HCT116 (cell line): ENCODE results near the gene TPM2. TPM values are rescaled to one million over a fixed set of nuclear protein-coding genes. Genes with fewer than 3 reads are reported as not detected.

ENCODE experiments used
- ATAC-seq: fragments of 200-7000 bp; cut with Tn5 transposase; 2 replicates; pipeline ENCODE4 v1.9.1; 2020; ENCODE audit warnings: mild to moderate bottlenecking, moderate library complexity
- BruUV-seq: library from RNA; stranded (reverse); fragments of 400-500 nt; replicated peaks from 2 replicates; lab custom pipeline; 2021; lab: Mats Ljungman, UMichigan
- CTCF ChIA-PET: fragments of 300-600 bp; sonication (Branson Sonifier 250); formaldehyde crosslinking; loops from one replicate; lab custom pipeline; 2021; ENCODE audit warnings: antibody characterized with exemption; lab: Charles Lee
- POLR2A ChIA-PET: fragments of 300-600, 350-600 bp; sonication (Branson Sonifier 250); formaldehyde crosslinking; loops from one replicate; lab custom pipeline; 2021; ENCODE audit warnings: antibody characterized with exemption; lab: Charles Lee
- RAD21 ChIA-PET, 2 experiments: fragments of 300-600 bp; sonication (Branson Sonifier 250); formaldehyde crosslinking; loops; one replicate each; lab custom pipeline; 2023; ENCODE audit warnings: low total read pairs in 2 of 2; ENCODE audit not compliant: uncharacterized antibody in 2 of 2, unreplicated experiment in 2 of 2, low non-redundant PET in 1 of 2; lab: Charles Lee
- DNase-seq: peaks from one replicate; pipeline ENCODE4 v3.0.0-alpha.2; 2010; ENCODE audit warnings: low read depth, low spot score
- H2AFZ ChIP-seq: fragments of 200-600 bp; shearing (Covaris generic), sonication (generic); 2 replicates; pipeline ENCODE4 v1.6.1; 2017; ENCODE audit warnings: low read depth, mixed run types, mixed read lengths, antibody characterized with exemption, low read length; ENCODE audit not compliant: poor library complexity, severe bottlenecking
- H3K27ac ChIP-seq: 2 replicates; pipeline ENCODE4 v1.5.1; 2012; ENCODE audit warnings: low read depth, low read length
- H3K27me3 ChIP-seq: fragments of 200-600 bp; sonication (generic); 2 replicates; pipeline ENCODE4 v1.6.1; 2016; ENCODE audit warnings: mixed run types, low read length, mixed read lengths; ENCODE audit not compliant: insufficient read depth
- H3K36me3 ChIP-seq, 2 experiments: fragments of 200-500 bp in 1 of 2; fragments of 200-600 bp in 1 of 2; sonication (Bioruptor generic) in 1 of 2; sonication (generic) in 1 of 2; 2 replicates each; pipeline versions ENCODE4 v1.5.1 to v1.6.1; 2014 to 2016; ENCODE audit warnings: low read length in 2 of 2, inconsistent platforms in 1 of 2, mixed read lengths in 1 of 2, mixed run types in 1 of 2; ENCODE audit not compliant: insufficient read depth in 2 of 2, control insufficient read depth in 1 of 2
- H3K4me1 ChIP-seq, 2 experiments: fragments of 200-600 bp in 1 of 2; sonication (generic) in 1 of 2; 2 replicates each; pipeline versions ENCODE4 v1.5.1 to v1.6.1; 2012 to 2017; ENCODE audit warnings: low read length in 2 of 2, inconsistent platforms in 1 of 2, mild to moderate bottlenecking in 1 of 2, mixed read lengths in 1 of 2, mixed run types in 1 of 2, moderate library complexity in 1 of 2; ENCODE audit not compliant: insufficient read depth in 2 of 2, control insufficient read depth in 1 of 2
- H3K4me2 ChIP-seq: fragments of 200-600 bp; sonication (generic); 2 replicates; pipeline ENCODE4 v1.6.1; 2017; ENCODE audit warnings: mixed run types, low read length, mixed read lengths
- H3K4me3 ChIP-seq, 2 experiments: fragments of 200-600 bp in 1 of 2; sonication (generic) in 1 of 2; replicated peaks in 1 of 2; 2 replicates each; pipeline ENCODE4 v1.5.1; 2011 to 2016; ENCODE audit warnings: low read length in 2 of 2, control low read depth in 1 of 2, low read depth in 1 of 2, mild to moderate bottlenecking in 1 of 2, mixed read lengths in 1 of 2, mixed run types in 1 of 2
- H3K79me2 ChIP-seq: fragments of 200-600 bp; sonication (generic); 2 replicates; pipeline ENCODE4 v1.6.1; 2017; ENCODE audit warnings: mild to moderate bottlenecking, mixed run types, low read length, moderate library complexity, mixed read lengths; ENCODE audit not compliant: insufficient read depth
- H3K9ac ChIP-seq: fragments of 200-600 bp; sonication (generic); 2 replicates; pipeline ENCODE4 v1.6.1; 2016; ENCODE audit warnings: low read length, mixed read lengths
- H3K9me2 ChIP-seq: fragments of 200-600 bp; sonication (generic), shearing (Covaris generic); 2 replicates; pipeline ENCODE4 v1.6.1; 2017; ENCODE audit warnings: mixed run types, mild to moderate bottlenecking, moderate library complexity; ENCODE audit not compliant: insufficient read depth
- H3K9me3 ChIP-seq, 2 experiments: fragments of 200-500 bp in 1 of 2; fragments of 200-600 bp in 1 of 2; sonication (Bioruptor generic) in 1 of 2; sonication (generic) in 1 of 2; 2 replicates each; pipeline ENCODE4 v1.6.1; 2014 to 2017; ENCODE audit warnings: low read length in 2 of 2, mixed read lengths in 2 of 2, inconsistent platforms in 1 of 2, low read depth in 1 of 2, mild to moderate bottlenecking in 1 of 2, mixed run types in 1 of 2, moderate library complexity in 1 of 2; ENCODE audit not compliant: control insufficient read depth in 1 of 2, insufficient read depth in 1 of 2
- H4K20me1 ChIP-seq: fragments of 200-600 bp; sonication (generic), shearing (Covaris generic); 2 replicates; pipeline ENCODE4 v1.6.1; 2017; ENCODE audit warnings: mixed run types, mild to moderate bottlenecking, moderate library complexity; ENCODE audit not compliant: insufficient read depth
- CEBPB ChIP-seq: IDR thresholded peaks from 2 replicates; pipeline ENCODE4 v1.6.1; 2012; ENCODE audit warnings: low read depth
- EGR1 ChIP-seq: IDR thresholded peaks from 2 replicates; pipeline ENCODE4 v1.6.1; 2012; ENCODE audit warnings: low read depth
- EZH2 ChIP-seq: fragments of 200-600 bp; sonication (generic); IDR thresholded peaks from 2 replicates; pipeline ENCODE4 v1.6.1; 2017; ENCODE audit warnings: antibody characterized with exemption, mixed run types
- EZH2phosphoT487 ChIP-seq: fragments of 200-600 bp; IDR thresholded peaks from 2 replicates; pipeline ENCODE4 v1.6.1; 2018; ENCODE audit warnings: antibody characterized with exemption, borderline replicate concordance
- RAD21 ChIP-seq: IDR thresholded peaks from 2 replicates; pipeline ENCODE4 v1.6.1; 2012; ENCODE audit warnings: low read depth, mild to moderate bottlenecking
- SIN3A ChIP-seq: IDR thresholded peaks from 2 replicates; pipeline ENCODE4 v1.6.1; 2012; ENCODE audit warnings: low read depth
- SP1 ChIP-seq: IDR thresholded peaks from 2 replicates; pipeline ENCODE4 v1.6.1; 2012; ENCODE audit warnings: low read depth
- TCF7L2 ChIP-seq: IDR thresholded peaks from 2 replicates; pipeline ENCODE4 v1.7.0; 2011; ENCODE audit warnings: borderline replicate concordance, inconsistent platforms; ENCODE audit not compliant: insufficient read depth, insufficient read length; ENCODE audit errors: extremely low read depth
- intact Hi-C: fragments of 100-400 bp; cut with micrococcal nuclease; formaldehyde crosslinking; loops from 2 replicates; pipeline ENCODE4 v1.10.0; 2022
- total RNA-seq: library from RNA; stranded (reverse); gene quantifications from one replicate; pipeline ENCODE4 v1.2.1, GENCODE V29; 2021; ENCODE audit not compliant: unreplicated experiment
- TF ChIP-seq, protein P1 (sequence below): IDR thresholded peaks from 2 replicates; pipeline ENCODE4 v1.6.1; 2012
- TF ChIP-seq, protein P2 (sequence below), 3 experiments: fragments of 200-600 bp in 1 of 3; sonication (generic) in 1 of 3; IDR thresholded peaks in 2 of 3; conservative IDR thresholded peaks in 1 of 3; 2 replicates each; pipeline ENCODE4 v1.5.1; 2012 to 2017; ENCODE audit warnings: low read depth in 2 of 3, low read length in 2 of 3, antibody characterized with exemption in 1 of 3, borderline replicate concordance in 1 of 3, control low read depth in 1 of 3, mild to moderate bottlenecking in 1 of 3, mixed read lengths in 1 of 3, mixed run types in 1 of 3, moderate library complexity in 1 of 3; ENCODE audit not compliant: insufficient read depth in 1 of 3

TPM2 gene
- total RNA-seq, 1 experiment from 2014 or later: 278 TPM

GRCh38 chr9:35675204-35675603, 14.5 kb downstream of the TPM2 start:
- no peak overlapping the region for H3K9ac ChIP-seq
- no TSS peak for BruUV-seq
- ATAC-seq: no peak

More at GRCh38 chr9:35675204-35675603, 14.5 kb downstream of the TPM2 start:
- H3K4me1 ChIP-seq: peaks cover 0 to 11% of the 10 kb centered on the region in 2 experiments; a peak in 2 of 4 replicates
- CTCF ChIA-PET: no interaction called here
- H3K9me3 ChIP-seq: no peaks in the 10 kb centered on the region
- no peaks in the 10 kb centered on the region for H3K36me3 ChIP-seq
- no peaks in the 10 kb centered on the region for H3K9me2 ChIP-seq
- intact Hi-C loops: no loop called here
- no peak overlapping the region for H3K4me3 ChIP-seq
- POLR2A ChIA-PET: no interaction called here
- no peak for DNase-seq
- RAD21 ChIA-PET: no interaction called here
- TF ChIP-seq, protein P1, sequence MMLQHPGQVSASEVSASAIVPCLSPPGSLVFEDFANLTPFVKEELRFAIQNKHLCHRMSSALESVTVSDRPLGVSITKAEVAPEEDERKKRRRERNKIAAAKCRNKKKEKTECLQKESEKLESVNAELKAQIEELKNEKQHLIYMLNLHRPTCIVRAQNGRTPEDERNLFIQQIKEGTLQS: no peak
- TF ChIP-seq TCF7L2: no peak
- TF ChIP-seq SIN3A: no peak
- no peak for TF ChIP-seq CEBPB
- no peak for TF ChIP-seq EGR1
- TF ChIP-seq, protein P2, sequence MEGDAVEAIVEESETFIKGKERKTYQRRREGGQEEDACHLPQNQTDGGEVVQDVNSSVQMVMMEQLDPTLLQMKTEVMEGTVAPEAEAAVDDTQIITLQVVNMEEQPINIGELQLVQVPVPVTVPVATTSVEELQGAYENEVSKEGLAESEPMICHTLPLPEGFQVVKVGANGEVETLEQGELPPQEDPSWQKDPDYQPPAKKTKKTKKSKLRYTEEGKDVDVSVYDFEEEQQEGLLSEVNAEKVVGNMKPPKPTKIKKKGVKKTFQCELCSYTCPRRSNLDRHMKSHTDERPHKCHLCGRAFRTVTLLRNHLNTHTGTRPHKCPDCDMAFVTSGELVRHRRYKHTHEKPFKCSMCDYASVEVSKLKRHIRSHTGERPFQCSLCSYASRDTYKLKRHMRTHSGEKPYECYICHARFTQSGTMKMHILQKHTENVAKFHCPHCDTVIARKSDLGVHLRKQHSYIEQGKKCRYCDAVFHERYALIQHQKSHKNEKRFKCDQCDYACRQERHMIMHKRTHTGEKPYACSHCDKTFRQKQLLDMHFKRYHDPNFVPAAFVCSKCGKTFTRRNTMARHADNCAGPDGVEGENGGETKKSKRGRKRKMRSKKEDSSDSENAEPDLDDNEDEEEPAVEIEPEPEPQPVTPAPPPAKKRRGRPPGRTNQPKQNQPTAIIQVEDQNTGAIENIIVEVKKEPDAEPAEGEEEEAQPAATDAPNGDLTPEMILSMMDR (IDR thresholded peaks at IDR 0.05 in 2 of 3, conservative IDR thresholded peaks at IDR 0.05 in 1 of 3; ENCODE audit: borderline replicate concordance in 1 of 3, insufficient read depth in 1 of 3, low read depth in 2 of 3, low read length in 2 of 3): no peak
- no peak for TF ChIP-seq EZH2phosphoT487
- no peak for TF ChIP-seq EZH2
- no peak for TF ChIP-seq RAD21
- TF ChIP-seq SP1: no peak
- no peaks in the 10 kb centered on the region for H3K27me3 ChIP-seq
- no peak overlapping the region for H2AFZ ChIP-seq
- H3K27ac ChIP-seq: no peak overlapping the region
- no peak overlapping the region for H3K4me2 ChIP-seq
- no peaks in the 10 kb centered on the region for H3K79me2 ChIP-seq
- no peaks in the 10 kb centered on the region for H4K20me1 ChIP-seq
